ENCODE results near the gene ARHGAP28.
"Not testable (repeated sequence)": the region's sequence is repeated elsewhere in the genome, so short reads cannot be mapped to it uniquely, and the experiment has no call there.

ARHGAP28 gene

GRCh38 chr18:6938403-6938802, 208.9 kb downstream of the ARHGAP28 start:
- not testable (repeated sequence) for DNase-seq

GRCh38 chr18:6939972-6940371, 210.5 kb downstream of the ARHGAP28 start:
- no peak for DNase-seq

GRCh38 chr18:6940451-6940850, 210.9 kb downstream of the ARHGAP28 start:
- no peak for DNase-seq

- no peak for DNase-seq
Observed at GRCh38 chr18:6941996-6942395, 212.5 kb downstream of the ARHGAP28 start.

- no peak for DNase-seq
Observed at GRCh38 chr18:6942742-6943141, 213.2 kb downstream of the ARHGAP28 start.

GRCh38 chr18:6943143-6943542, 213.6 kb downstream of the ARHGAP28 start:
- DNase-seq = no peak

GRCh38 chr18:6947338-6948030, 218.0 kb downstream of the ARHGAP28 start:
- DNase-seq = no peak

- DNase-seq = no peak
Observed at GRCh38 chr18:6948281-6949055, 219.0 kb downstream of the ARHGAP28 start.

GRCh38 chr18:6949800-6950586, 220.5 kb downstream of the ARHGAP28 start:
- DNase-seq = no peak

- DNase-seq = no peak
Observed at GRCh38 chr18:6950641-6951040, 221.1 kb downstream of the ARHGAP28 start.

GRCh38 chr18:6951336-6952090, 222.0 kb downstream of the ARHGAP28 start:
- no peak for DNase-seq

GRCh38 chr18:6954501-6954900, 225.0 kb downstream of the ARHGAP28 start:
- DNase-seq = no peak

- DNase-seq = no peak
Observed at GRCh38 chr18:6955304-6955703, 225.8 kb downstream of the ARHGAP28 start.

- DNase-seq = no peak
Observed at GRCh38 chr18:6956495-6956894, 227.0 kb downstream of the ARHGAP28 start.

- DNase-seq = no peak
Observed at GRCh38 chr18:6956999-6957398, 227.5 kb downstream of the ARHGAP28 start.

- no peak for DNase-seq
Observed at GRCh38 chr18:6959110-6959509, 229.6 kb downstream of the ARHGAP28 start.

GRCh38 chr18:6960124-6960523, 230.6 kb downstream of the ARHGAP28 start:
- DNase-seq = no peak

- no peak for DNase-seq
Observed at GRCh38 chr18:6960656-6961055, 231.1 kb downstream of the ARHGAP28 start.

- DNase-seq = no peak
Observed at GRCh38 chr18:6961331-6961730, 231.8 kb downstream of the ARHGAP28 start.

- no peak for DNase-seq
Observed at GRCh38 chr18:6962571-6963451, 233.3 kb downstream of the ARHGAP28 start.

GRCh38 chr18:6963452-6964097, 234.1 kb downstream of the ARHGAP28 start:
- DNase-seq = no peak

Data from activated effector memory CD4-positive, alpha-beta T cell treated with anti-CD3 and anti-CD28 coated beads, Interleukin-2, amount 50 U/mL, for 16 hours (primary cell).